Measurements from ENCODE around the gene FHL5.

GRCh38 chr6:96554558-96554957 lies 8.4 kb upstream of the FHL5 start:
- no peak for TF ChIP-seq CTCF (IDR thresholded peaks at IDR 0.05)
- no peak for TF ChIP-seq POLR2A (IDR thresholded peaks at IDR 0.05)

Measured in tibial nerve (tissue), 3 donors.